Measurements from ENCODE around the gene SCML2.

SCML2 gene

DNA sequence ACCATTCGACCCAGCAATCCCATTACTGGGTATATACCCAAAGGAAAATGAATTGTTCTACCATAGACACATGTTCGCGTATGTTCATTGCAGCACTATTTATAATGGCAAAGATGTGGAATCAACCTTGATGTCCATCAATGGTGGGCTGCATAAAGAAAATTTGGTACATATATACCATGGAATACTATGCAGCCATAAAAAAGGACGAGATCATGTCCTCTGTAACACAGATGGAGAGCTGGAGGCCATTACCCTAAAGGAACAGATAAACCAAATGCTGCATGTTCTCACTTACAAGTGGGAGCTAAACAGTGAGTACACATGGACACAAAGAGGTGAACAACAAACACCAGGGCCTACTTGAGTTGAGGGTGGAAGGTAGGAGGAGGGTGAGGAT, 45.1 kb downstream of the SCML2 start:
- no peak overlapping the region for H3K4me3 ChIP-seq (ENCODE audit: low read depth, low read length)
- no peak for DNase-seq (ENCODE audit: low read depth)
- no peak for TF ChIP-seq MYC (IDR thresholded peaks at IDR 0.05; ENCODE audit: low read depth, low read length)
- TF ChIP-seq, protein P1, sequence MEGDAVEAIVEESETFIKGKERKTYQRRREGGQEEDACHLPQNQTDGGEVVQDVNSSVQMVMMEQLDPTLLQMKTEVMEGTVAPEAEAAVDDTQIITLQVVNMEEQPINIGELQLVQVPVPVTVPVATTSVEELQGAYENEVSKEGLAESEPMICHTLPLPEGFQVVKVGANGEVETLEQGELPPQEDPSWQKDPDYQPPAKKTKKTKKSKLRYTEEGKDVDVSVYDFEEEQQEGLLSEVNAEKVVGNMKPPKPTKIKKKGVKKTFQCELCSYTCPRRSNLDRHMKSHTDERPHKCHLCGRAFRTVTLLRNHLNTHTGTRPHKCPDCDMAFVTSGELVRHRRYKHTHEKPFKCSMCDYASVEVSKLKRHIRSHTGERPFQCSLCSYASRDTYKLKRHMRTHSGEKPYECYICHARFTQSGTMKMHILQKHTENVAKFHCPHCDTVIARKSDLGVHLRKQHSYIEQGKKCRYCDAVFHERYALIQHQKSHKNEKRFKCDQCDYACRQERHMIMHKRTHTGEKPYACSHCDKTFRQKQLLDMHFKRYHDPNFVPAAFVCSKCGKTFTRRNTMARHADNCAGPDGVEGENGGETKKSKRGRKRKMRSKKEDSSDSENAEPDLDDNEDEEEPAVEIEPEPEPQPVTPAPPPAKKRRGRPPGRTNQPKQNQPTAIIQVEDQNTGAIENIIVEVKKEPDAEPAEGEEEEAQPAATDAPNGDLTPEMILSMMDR (IDR thresholded peaks at IDR 0.05; ENCODE audit: low read depth, low read length) = no peak
- TF ChIP-seq, protein P2, sequence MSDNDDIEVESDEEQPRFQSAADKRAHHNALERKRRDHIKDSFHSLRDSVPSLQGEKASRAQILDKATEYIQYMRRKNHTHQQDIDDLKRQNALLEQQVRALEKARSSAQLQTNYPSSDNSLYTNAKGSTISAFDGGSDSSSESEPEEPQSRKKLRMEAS (IDR thresholded peaks at IDR 0.05; ENCODE audit: low read depth, low read length) = no peak
- no peak for TF ChIP-seq POLR2A (IDR thresholded peaks at IDR 0.05; ENCODE audit: extremely low read depth, insufficient read length)

DNA sequence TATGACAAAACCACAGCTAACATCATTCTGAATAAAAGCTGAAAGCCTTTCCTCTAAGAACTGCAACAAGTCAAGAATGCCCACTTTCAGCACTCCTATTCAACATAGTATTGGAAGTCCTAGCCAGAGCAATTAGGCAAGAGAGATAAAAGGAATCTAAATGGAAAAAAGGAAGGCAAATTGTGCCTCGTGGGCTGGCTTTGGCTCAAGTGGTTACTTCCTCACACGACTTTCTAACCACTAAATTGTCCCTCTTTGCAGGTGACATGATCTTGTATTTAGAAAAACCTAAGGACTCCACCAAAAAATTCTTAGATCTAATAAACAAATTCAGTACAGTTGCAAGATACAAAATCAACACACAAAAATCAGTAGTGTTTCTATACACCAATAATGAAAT, 57.2 kb downstream of the SCML2 start:
- TF ChIP-seq MYC (IDR thresholded peaks at IDR 0.05; ENCODE audit: low read depth, low read length) = no peak
- TF ChIP-seq, protein P1 (IDR thresholded peaks at IDR 0.05; ENCODE audit: low read depth, low read length) = no peak
- TF ChIP-seq, protein P2 (IDR thresholded peaks at IDR 0.05; ENCODE audit: low read depth, low read length) = no peak
- TF ChIP-seq POLR2A (IDR thresholded peaks at IDR 0.05; ENCODE audit: extremely low read depth, insufficient read length) = no peak
- H3K4me3 ChIP-seq (ENCODE audit: low read depth, low read length) = no peak overlapping the region
- peak; percentile 16 for DNase-seq (ENCODE audit: low read depth)

DNA sequence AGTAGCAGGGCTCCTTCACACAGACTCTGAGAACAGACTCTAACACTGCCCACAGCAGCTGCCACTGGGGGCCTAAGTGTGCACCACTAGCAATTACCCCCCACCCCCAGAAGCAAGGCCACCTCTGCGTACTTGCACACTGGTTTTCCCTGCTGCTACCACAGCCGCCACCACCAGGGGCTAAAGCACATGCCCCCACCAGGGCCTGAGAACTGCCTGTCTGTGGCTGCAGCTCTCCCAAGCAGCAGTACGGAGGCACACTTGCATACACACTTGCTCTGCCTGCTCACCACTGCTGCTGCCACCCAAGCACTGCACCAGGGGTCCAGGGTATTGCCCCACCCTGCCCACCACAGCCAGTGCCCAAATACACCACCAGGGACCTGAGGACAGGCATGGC, 59.6 kb downstream of the SCML2 start:
- TF ChIP-seq POLR2A (IDR thresholded peaks at IDR 0.05; ENCODE audit: extremely low read depth, insufficient read length) = no peak
- TF ChIP-seq, protein P2 (IDR thresholded peaks at IDR 0.05; ENCODE audit: low read depth, low read length) = no peak
- TF ChIP-seq, protein P1 (IDR thresholded peaks at IDR 0.05; ENCODE audit: low read depth, low read length) = no peak
- no peak for TF ChIP-seq MYC (IDR thresholded peaks at IDR 0.05; ENCODE audit: low read depth, low read length)
- no peak for DNase-seq (ENCODE audit: low read depth)
- H3K4me3 ChIP-seq (ENCODE audit: low read depth, low read length) = no peak overlapping the region

DNA sequence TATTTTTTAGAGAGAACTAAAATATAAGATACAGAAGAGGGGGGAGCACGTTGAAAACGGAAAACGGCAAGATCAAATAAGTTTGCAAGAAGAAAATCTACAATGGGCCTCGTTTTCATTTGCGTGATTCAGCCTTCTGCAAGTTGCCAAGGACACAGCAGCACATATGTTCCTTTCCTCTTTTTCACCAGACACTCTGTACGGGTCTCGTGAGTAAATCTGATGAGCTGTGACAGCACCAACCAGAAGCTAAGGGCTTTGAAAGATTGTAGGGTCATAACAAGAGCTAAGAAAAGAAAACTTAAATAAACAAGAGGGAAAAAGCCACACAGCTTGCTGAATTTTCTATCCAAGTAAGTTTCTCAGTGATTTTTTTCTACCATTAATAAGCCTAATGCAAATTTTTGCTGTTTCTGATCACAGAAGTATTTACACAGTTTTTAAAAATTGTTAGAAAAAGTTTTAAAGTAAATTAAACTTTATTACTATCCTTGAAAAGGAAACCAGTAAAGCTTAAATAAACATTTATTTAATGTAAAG, 63.4 kb downstream of the SCML2 start:
- TF ChIP-seq, protein P2 (IDR thresholded peaks at IDR 0.05; ENCODE audit: low read depth, low read length) = no peak
- TF ChIP-seq MYC (IDR thresholded peaks at IDR 0.05; ENCODE audit: low read depth, low read length) (no peak), POLR2A (IDR thresholded peaks at IDR 0.05; ENCODE audit: extremely low read depth, insufficient read length) (no peak)
- TF ChIP-seq, protein P1 (IDR thresholded peaks at IDR 0.05; ENCODE audit: low read depth, low read length) = no peak
- H3K4me3 ChIP-seq (ENCODE audit: low read depth, low read length) = no peak overlapping the region
- no peak for DNase-seq (ENCODE audit: low read depth)

DNA sequence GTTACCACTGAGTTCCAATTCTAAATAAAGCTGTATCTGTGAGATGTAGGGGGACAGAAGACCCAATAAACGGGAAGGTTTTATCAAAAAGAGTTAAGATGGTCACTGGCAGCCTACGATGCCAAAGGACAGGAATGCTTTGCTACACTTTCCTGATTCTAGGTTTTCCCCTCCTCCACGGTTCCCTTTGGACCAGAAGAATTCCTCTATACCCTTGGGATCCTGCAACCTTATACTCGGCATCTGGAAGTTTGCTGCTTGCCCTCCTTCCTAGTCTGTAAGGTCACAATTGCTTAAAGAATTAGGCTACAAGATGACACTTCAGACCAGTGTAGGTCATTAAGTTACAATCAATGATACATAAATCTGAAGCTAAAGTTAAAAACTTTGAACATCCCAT, 64.3 kb downstream of the SCML2 start:
- DNase-seq (ENCODE audit: low read depth) = no peak
- H3K4me3 ChIP-seq (ENCODE audit: low read depth, low read length) = no peak overlapping the region
- TF ChIP-seq MYC (IDR thresholded peaks at IDR 0.05; ENCODE audit: low read depth, low read length) (no peak), POLR2A (IDR thresholded peaks at IDR 0.05; ENCODE audit: extremely low read depth, insufficient read length) (no peak)
- TF ChIP-seq, protein P2 (IDR thresholded peaks at IDR 0.05; ENCODE audit: low read depth, low read length) = no peak
- TF ChIP-seq, protein P1 (IDR thresholded peaks at IDR 0.05; ENCODE audit: low read depth, low read length) = no peak
